SU-DHL-6 (cell line): ENCODE measurements around the gene GATAD2B.

Source experiments
- H2AFZ ChIP-seq: fragments of 200-600 bp; sonication (generic); 2 replicates; pipeline ENCODE4 v1.6.1; 2014; ENCODE audit warnings: low read depth, mild to moderate bottlenecking, moderate library complexity, mixed read lengths, antibody characterized with exemption, low read length; ENCODE audit not compliant: severe bottlenecking
- H3F3A ChIP-seq: fragments of 200-600 bp; shearing (Covaris generic); 2 replicates; pipeline ENCODE4 v1.6.0; 2016; ENCODE audit warnings: antibody characterized with exemption, mild to moderate bottlenecking; ENCODE audit not compliant: insufficient read depth
- H3K27ac ChIP-seq: fragments of 200-600 bp; sonication (generic); 2 replicates; pipeline ENCODE4 v1.5.1; 2016; ENCODE audit warnings: low read depth, mild to moderate bottlenecking, low read length, moderate library complexity, mixed read lengths
- H3K27me3 ChIP-seq: fragments of 200-600 bp; sonication (generic), shearing (Covaris generic); 2 replicates; pipeline ENCODE4 v1.6.0; 2014; ENCODE audit warnings: mild to moderate bottlenecking, low read length
- H3K36me3 ChIP-seq: fragments of 200-600 bp; sonication (generic); 2 replicates; pipeline ENCODE4 v1.6.1; 2014; ENCODE audit warnings: mild to moderate bottlenecking, low read length, mixed read lengths
- H3K4me2 ChIP-seq: fragments of 300-600, 200-600 bp; shearing (Covaris generic), sonication (generic); 2 replicates; pipeline ENCODE4 v1.6.0; 2014; ENCODE audit warnings: low read length, low read depth, mild to moderate bottlenecking; ENCODE audit not compliant: poor library complexity, severe bottlenecking
- H3K4me3 ChIP-seq: fragments of 200-600 bp; sonication (generic); 2 replicates; pipeline ENCODE4 v1.5.1; 2014; ENCODE audit warnings: antibody characterized with exemption, low read length, mild to moderate bottlenecking, mixed read lengths; ENCODE audit not compliant: insufficient read depth, poor library complexity, severe bottlenecking
- H3K79me2 ChIP-seq: fragments of 200-600 bp; sonication (generic); 2 replicates; pipeline ENCODE4 v1.6.1; 2014; ENCODE audit warnings: mild to moderate bottlenecking, low read length, moderate library complexity; ENCODE audit not compliant: insufficient read depth
- H3K9ac ChIP-seq: fragments of 200-600 bp; sonication (generic); 2 replicates; pipeline ENCODE4 v1.7.0; 2014; ENCODE audit warnings: mild to moderate bottlenecking, low read length
- H3K9me2 ChIP-seq: fragments of 200-600 bp; sonication (generic); replicated peaks from 2 replicates; pipeline ENCODE4 v1.6.1; 2014; ENCODE audit warnings: low read length; ENCODE audit not compliant: insufficient read depth
- H3K9me3 ChIP-seq: fragments of 200-600 bp; sonication (generic); 2 replicates; pipeline ENCODE4 v1.6.1; 2014; ENCODE audit warnings: low read length, mixed read lengths; ENCODE audit not compliant: insufficient read depth
- H4K20me1 ChIP-seq: fragments of 200-600 bp; sonication (generic); 2 replicates; pipeline ENCODE4 v1.6.1; 2014; ENCODE audit warnings: low read depth, mild to moderate bottlenecking, antibody characterized with exemption, low read length, moderate library complexity, mixed read lengths
- EZH2phosphoT487 ChIP-seq: fragments of 200-600 bp; sonication (generic), shearing (Covaris generic); conservative IDR thresholded peaks from 2 replicates; pipeline ENCODE4 v1.6.1; 2018; ENCODE audit warnings: mild to moderate bottlenecking, antibody characterized with exemption, low read length, moderate library complexity, mixed read lengths
- TF ChIP-seq, protein P1 (sequence below): fragments of 200-600 bp; sonication (generic); IDR thresholded peaks from one replicate; pipeline ENCODE4 v1.5.1; 2017; ENCODE audit warnings: antibody characterized with exemption, mild to moderate bottlenecking, low read length, moderate library complexity; ENCODE audit not compliant: insufficient read depth, poor library complexity, severe bottlenecking

GATAD2B gene

DNA sequence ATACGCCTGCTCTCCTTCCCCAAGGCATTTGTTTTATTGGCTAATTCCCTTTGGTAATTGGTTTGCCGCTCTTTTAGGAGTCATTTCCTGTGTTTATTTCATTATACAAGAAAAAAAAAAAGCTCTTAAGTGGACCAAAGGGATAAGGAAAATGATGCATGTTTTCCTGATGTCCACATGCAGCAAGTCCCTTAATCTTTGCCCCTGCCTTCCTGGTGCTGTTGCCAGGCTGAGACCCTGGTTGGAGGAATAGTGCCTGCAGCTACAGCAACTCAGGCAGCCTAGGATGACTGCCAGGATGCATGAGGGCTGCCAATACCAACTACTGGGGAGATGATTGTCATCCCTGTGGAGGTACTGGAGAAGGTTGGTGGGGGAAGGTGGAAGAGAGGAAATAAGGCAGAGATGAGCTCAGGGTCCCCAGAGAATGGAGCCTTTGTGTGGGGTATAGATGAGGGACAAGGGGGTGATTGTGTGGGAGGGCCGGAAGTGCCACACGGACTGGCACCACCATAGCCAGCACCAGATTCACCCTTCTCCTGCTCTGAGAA lies 6.1 kb upstream of the GATAD2B start:
- Histone ChIP-seq H3K27me3 (no peaks in the 10 kb centered on the region), H3K9ac (no peak overlapping the region), H3K79me2 (no peaks in the 10 kb centered on the region; the same call in 1 of the 2 replicates), H3K27ac (no peak overlapping the region; the same call in 1 of the 2 replicates), H4K20me1 (no peaks in the 10 kb centered on the region), H3F3A (peaks cover 20% of the 10 kb centered on the region), H3K4me3 (no peak overlapping the region), H3K9me3 (no peaks in the 10 kb centered on the region), H3K9me2 (no peaks in the 10 kb centered on the region), H2AFZ (no peak overlapping the region), H3K36me3 (no peaks in the 10 kb centered on the region), H3K4me2 (no peak overlapping the region)
- TF ChIP-seq EZH2phosphoT487, result no peak
- TF ChIP-seq, protein P1, sequence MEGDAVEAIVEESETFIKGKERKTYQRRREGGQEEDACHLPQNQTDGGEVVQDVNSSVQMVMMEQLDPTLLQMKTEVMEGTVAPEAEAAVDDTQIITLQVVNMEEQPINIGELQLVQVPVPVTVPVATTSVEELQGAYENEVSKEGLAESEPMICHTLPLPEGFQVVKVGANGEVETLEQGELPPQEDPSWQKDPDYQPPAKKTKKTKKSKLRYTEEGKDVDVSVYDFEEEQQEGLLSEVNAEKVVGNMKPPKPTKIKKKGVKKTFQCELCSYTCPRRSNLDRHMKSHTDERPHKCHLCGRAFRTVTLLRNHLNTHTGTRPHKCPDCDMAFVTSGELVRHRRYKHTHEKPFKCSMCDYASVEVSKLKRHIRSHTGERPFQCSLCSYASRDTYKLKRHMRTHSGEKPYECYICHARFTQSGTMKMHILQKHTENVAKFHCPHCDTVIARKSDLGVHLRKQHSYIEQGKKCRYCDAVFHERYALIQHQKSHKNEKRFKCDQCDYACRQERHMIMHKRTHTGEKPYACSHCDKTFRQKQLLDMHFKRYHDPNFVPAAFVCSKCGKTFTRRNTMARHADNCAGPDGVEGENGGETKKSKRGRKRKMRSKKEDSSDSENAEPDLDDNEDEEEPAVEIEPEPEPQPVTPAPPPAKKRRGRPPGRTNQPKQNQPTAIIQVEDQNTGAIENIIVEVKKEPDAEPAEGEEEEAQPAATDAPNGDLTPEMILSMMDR, result no peak

DNA sequence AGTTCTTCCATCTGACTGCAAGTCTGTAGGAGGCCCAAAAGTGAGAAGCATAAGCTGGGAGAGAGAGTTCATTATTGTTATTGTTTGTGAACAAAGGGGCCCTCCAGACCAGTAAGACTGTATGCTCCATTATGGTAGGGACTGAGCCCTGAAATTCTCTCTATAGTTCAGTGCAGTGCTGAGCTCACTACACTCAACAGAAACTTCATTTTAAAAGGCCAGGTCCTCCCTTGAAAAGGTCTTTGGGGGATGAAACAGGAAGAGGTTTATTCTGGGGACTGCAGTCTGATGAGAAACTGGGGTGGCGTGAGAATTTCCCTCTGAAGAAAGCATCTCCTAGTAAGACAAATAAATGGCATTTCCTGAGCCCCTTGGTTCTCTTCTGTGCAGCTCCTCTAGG lies 5.5 kb upstream of the GATAD2B start:
- H4K20me1 ChIP-seq, result no peaks in the 10 kb centered on the region
- no peaks in the 10 kb centered on the region for H3K9me2 ChIP-seq
- TF ChIP-seq, protein P1, result no peak
- TF ChIP-seq EZH2phosphoT487, result no peak
- H3K4me2 ChIP-seq, result no peak overlapping the region
- H3K9me3 ChIP-seq, result no peaks in the 10 kb centered on the region
- no peak overlapping the region for H3K9ac ChIP-seq
- no peaks in the 10 kb centered on the region; the same call in 1 of the 2 replicates for H3K79me2 ChIP-seq
- H2AFZ ChIP-seq, result no peak overlapping the region
- H3K36me3 ChIP-seq, result no peaks in the 10 kb centered on the region
- peaks cover 20% of the 10 kb centered on the region for H3F3A ChIP-seq
- H3K27ac ChIP-seq, result peak overlapping the region; percentile 32; the same call in 1 of the 2 replicates
- no peaks in the 10 kb centered on the region for H3K27me3 ChIP-seq
- no peak overlapping the region for H3K4me3 ChIP-seq

DNA sequence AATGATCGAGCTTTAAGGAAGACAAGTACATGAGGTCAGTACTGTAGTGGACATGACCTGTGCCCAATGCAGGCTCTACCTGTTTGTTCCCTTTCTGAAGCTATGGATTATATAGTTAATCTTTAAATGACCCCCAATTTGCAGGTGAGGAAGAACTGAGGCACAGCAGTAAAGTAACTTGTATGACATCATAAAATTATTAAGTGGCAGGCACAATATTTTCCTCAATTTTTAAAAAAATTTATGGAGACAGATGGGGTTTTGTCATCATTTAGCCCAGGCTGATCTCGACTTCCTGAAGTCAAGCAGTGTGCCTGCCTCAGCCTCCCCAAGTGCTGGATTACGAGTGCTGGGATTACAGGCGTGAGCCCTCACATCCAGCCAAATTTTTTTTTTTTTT lies 3.6 kb upstream of the GATAD2B start:
- Histone ChIP-seq H2AFZ (no peak overlapping the region), H3K4me2 (no peak overlapping the region), H3K79me2 (peaks cover 8% of the 10 kb centered on the region), H3K9me3 (no peaks in the 10 kb centered on the region), H4K20me1 (no peaks in the 10 kb centered on the region), H3F3A (peaks cover 20% of the 10 kb centered on the region), H3K4me3 (no peak overlapping the region), H3K9me2 (no peaks in the 10 kb centered on the region), H3K27ac (no peak overlapping the region), H3K27me3 (no peaks in the 10 kb centered on the region), H3K36me3 (no peaks in the 10 kb centered on the region), H3K9ac (no peak overlapping the region)
- TF ChIP-seq EZH2phosphoT487, result no peak
- TF ChIP-seq, protein P1, result no peak
